ENCODE data around the gene LLPH.

Gene LLPH

GRCh38 chr12:66152732-66153131, 22.2 kb upstream of the LLPH start:
- Histone ChIP-seq H3K9ac (ENCODE audit: low read length) (peak overlapping the region; percentile 90), H2BK15ac (ENCODE audit: low read depth, poor library complexity, severe bottlenecking) (no peak overlapping the region), H2BK5ac (ENCODE audit: low read depth, low read length, poor library complexity, severe bottlenecking) (no peak overlapping the region), H3K79me1 (replicated peaks; ENCODE audit: low read length, poor library complexity, severe bottlenecking) (peaks cover 7% of the 10 kb centered on the region), H3K18ac (ENCODE audit: low read depth in 1 of 2, low read length in 2 of 2) (no peak overlapping the region), H3K23ac (ENCODE audit: low read length in 2 of 2) (no peak overlapping the region), H3K36me3 (ENCODE audit: control insufficient read depth in 1 of 2, insufficient read depth in 2 of 2, low read depth in 1 of 2, low read length in 2 of 2) (peaks cover 3 to 35% of the 10 kb centered on the region in 2 experiments), H2AFZ (ENCODE audit: low read depth, low read length) (no peak overlapping the region), H3K4me3 (ENCODE audit: insufficient read depth in 1 of 2, low read depth in 1 of 2, low read length in 2 of 2) (peak overlapping the region in 1 of 2 experiments; percentile 25), H2AK5ac (ENCODE audit: low read length, severe bottlenecking) (no peak overlapping the region), H3K4me1 (ENCODE audit: control insufficient read depth, insufficient read depth, low read depth, low read length) (peaks cover 3% of the 10 kb centered on the region), H2BK12ac (ENCODE audit: low read length in 2 of 2) (no peak overlapping the region), H3K14ac (ENCODE audit: low read length in 2 of 2) (no peak overlapping the region), H3K27ac (ENCODE audit: low read length, poor library complexity, severe bottlenecking) (no peak overlapping the region), H3K9me3 (ENCODE audit: control insufficient read depth, low read length) (no peaks in the 10 kb centered on the region), H3K4ac (ENCODE audit: low read depth in 1 of 2, low read length in 2 of 2) (no peak overlapping the region), H3K27me3 (ENCODE audit: control insufficient read depth in 1 of 2, insufficient read depth in 1 of 2, low read length in 2 of 2) (no peaks in the 10 kb centered on the region), H4K91ac (ENCODE audit: low read length) (no peak overlapping the region), H2BK120ac (ENCODE audit: low read depth, low read length) (no peak overlapping the region), H3K4me2 (ENCODE audit: low read length, poor library complexity, severe bottlenecking) (no peak overlapping the region), H4K8ac (ENCODE audit: low read length) (no peak overlapping the region)
- WGBS, result no CpG with 5 or more reads among the region's 1 CpG
- no peak for DNase-seq

- H4K91ac ChIP-seq (ENCODE audit: low read length), result no peak overlapping the region
- no peak overlapping the region for H4K8ac ChIP-seq (ENCODE audit: low read length)
- H3K27ac ChIP-seq (ENCODE audit: low read length, poor library complexity, severe bottlenecking), result no peak overlapping the region
- H3K9ac ChIP-seq (ENCODE audit: low read length), result no peak overlapping the region
- H2BK120ac ChIP-seq (ENCODE audit: low read depth, low read length), result no peak overlapping the region
- WGBS, result 98% methylated on average over 4 of the region's 5 CpGs
- H3K14ac ChIP-seq (ENCODE audit: low read length in 2 of 2), result no peak overlapping the region
- no peak overlapping the region for H2BK12ac ChIP-seq (ENCODE audit: low read length in 2 of 2)
- H3K4ac ChIP-seq (ENCODE audit: low read depth in 1 of 2, low read length in 2 of 2), result no peak overlapping the region
- H3K18ac ChIP-seq (ENCODE audit: low read depth in 1 of 2, low read length in 2 of 2), result no peak overlapping the region
- H2AK5ac ChIP-seq (ENCODE audit: low read length, severe bottlenecking), result no peak overlapping the region
- H3K4me1 ChIP-seq (ENCODE audit: control insufficient read depth, insufficient read depth, low read depth, low read length), result no peaks in the 10 kb centered on the region
- H3K79me1 ChIP-seq (replicated peaks; ENCODE audit: low read length, poor library complexity, severe bottlenecking), result peaks cover 3% of the 10 kb centered on the region
- H3K23ac ChIP-seq (ENCODE audit: low read length in 2 of 2), result no peak overlapping the region
- no peak overlapping the region for H3K4me2 ChIP-seq (ENCODE audit: low read length, poor library complexity, severe bottlenecking)
- H3K36me3 ChIP-seq (ENCODE audit: control insufficient read depth in 1 of 2, insufficient read depth in 2 of 2, low read depth in 1 of 2, low read length in 2 of 2), result peaks cover 3 to 56% of the 10 kb centered on the region in 2 experiments
- H2AFZ ChIP-seq (ENCODE audit: low read depth, low read length), result no peak overlapping the region
- H3K4me3 ChIP-seq (ENCODE audit: insufficient read depth in 1 of 2, low read depth in 1 of 2, low read length in 2 of 2), result no peak overlapping the region
- no peak overlapping the region for H2BK15ac ChIP-seq (ENCODE audit: low read depth, poor library complexity, severe bottlenecking)
- no peak for DNase-seq
- H2BK5ac ChIP-seq (ENCODE audit: low read depth, low read length, poor library complexity, severe bottlenecking), result no peak overlapping the region
- no peaks in the 10 kb centered on the region for H3K27me3 ChIP-seq (ENCODE audit: control insufficient read depth in 1 of 2, insufficient read depth in 1 of 2, low read length in 2 of 2)
- no peaks in the 10 kb centered on the region for H3K9me3 ChIP-seq (ENCODE audit: control insufficient read depth, low read length)
Observed at GRCh38 chr12:66149702-66150398, 19.3 kb upstream of the LLPH start.

- H3K9me3 ChIP-seq (ENCODE audit: control insufficient read depth, low read length), result peaks cover 35% of the 10 kb centered on the region
- H3K27ac ChIP-seq (ENCODE audit: low read length, poor library complexity, severe bottlenecking), result no peak overlapping the region
- no peak overlapping the region for H3K4me3 ChIP-seq (ENCODE audit: insufficient read depth in 1 of 2, low read depth in 1 of 2, low read length in 2 of 2)
- DNase-seq, result peak; percentile 63
- no peak overlapping the region for H2AK5ac ChIP-seq (ENCODE audit: low read length, severe bottlenecking)
- peaks cover 4% of the 10 kb centered on the region for H3K79me1 ChIP-seq (replicated peaks; ENCODE audit: low read length, poor library complexity, severe bottlenecking)
- no peak overlapping the region for H4K8ac ChIP-seq (ENCODE audit: low read length)
- no peak overlapping the region for H4K91ac ChIP-seq (ENCODE audit: low read length)
- H2BK120ac ChIP-seq (ENCODE audit: low read depth, low read length), result no peak overlapping the region
- H3K4me2 ChIP-seq (ENCODE audit: low read length, poor library complexity, severe bottlenecking), result no peak overlapping the region
- H3K14ac ChIP-seq (ENCODE audit: low read length in 2 of 2), result no peak overlapping the region
- no peak overlapping the region for H3K18ac ChIP-seq (ENCODE audit: low read depth in 1 of 2, low read length in 2 of 2)
- H3K27me3 ChIP-seq (ENCODE audit: control insufficient read depth in 1 of 2, insufficient read depth in 1 of 2, low read length in 2 of 2), result no peaks in the 10 kb centered on the region
- no peak overlapping the region for H2BK5ac ChIP-seq (ENCODE audit: low read depth, low read length, poor library complexity, severe bottlenecking)
- H2BK12ac ChIP-seq (ENCODE audit: low read length in 2 of 2), result no peak overlapping the region
- no peaks in the 10 kb centered on the region for H3K4me1 ChIP-seq (ENCODE audit: control insufficient read depth, insufficient read depth, low read depth, low read length)
- H3K36me3 ChIP-seq (ENCODE audit: control insufficient read depth in 1 of 2, insufficient read depth in 2 of 2, low read depth in 1 of 2, low read length in 2 of 2), result peaks cover 0 to 86% of the 10 kb centered on the region in 2 experiments
- no peak overlapping the region for H2AFZ ChIP-seq (ENCODE audit: low read depth, low read length)
- peak overlapping the region; percentile 34 for H3K9ac ChIP-seq (ENCODE audit: low read length)
- no peak overlapping the region for H3K4ac ChIP-seq (ENCODE audit: low read depth in 1 of 2, low read length in 2 of 2)
- 0% methylated on average over 1 of the region's 7 CpGs for WGBS
- no peak overlapping the region for H3K23ac ChIP-seq (ENCODE audit: low read length in 2 of 2)
- H2BK15ac ChIP-seq (ENCODE audit: low read depth, poor library complexity, severe bottlenecking), result no peak overlapping the region
Observed at GRCh38 chr12:66144791-66145754, 14.5 kb upstream of the LLPH start.

- Histone ChIP-seq H2BK15ac (ENCODE audit: low read depth, poor library complexity, severe bottlenecking) (no peak overlapping the region), H3K18ac (ENCODE audit: low read depth in 1 of 2, low read length in 2 of 2) (no peak overlapping the region), H3K4me1 (ENCODE audit: control insufficient read depth, insufficient read depth, low read depth, low read length) (no peaks in the 10 kb centered on the region), H3K9ac (ENCODE audit: low read length) (no peak overlapping the region), H3K14ac (ENCODE audit: low read length in 2 of 2) (no peak overlapping the region), H2AK5ac (ENCODE audit: low read length, severe bottlenecking) (no peak overlapping the region), H3K9me3 (ENCODE audit: control insufficient read depth, low read length) (peaks cover 47% of the 10 kb centered on the region), H2BK120ac (ENCODE audit: low read depth, low read length) (no peak overlapping the region), H4K8ac (ENCODE audit: low read length) (no peak overlapping the region), H2BK5ac (ENCODE audit: low read depth, low read length, poor library complexity, severe bottlenecking) (no peak overlapping the region), H3K4ac (ENCODE audit: low read depth in 1 of 2, low read length in 2 of 2) (no peak overlapping the region), H2AFZ (ENCODE audit: low read depth, low read length) (no peak overlapping the region), H3K36me3 (ENCODE audit: control insufficient read depth in 1 of 2, insufficient read depth in 2 of 2, low read depth in 1 of 2, low read length in 2 of 2) (peaks cover 0 to 89% of the 10 kb centered on the region in 2 experiments), H3K79me1 (replicated peaks; ENCODE audit: low read length, poor library complexity, severe bottlenecking) (peaks cover 6% of the 10 kb centered on the region), H2BK12ac (ENCODE audit: low read length in 2 of 2) (no peak overlapping the region), H4K91ac (ENCODE audit: low read length) (no peak overlapping the region), H3K4me3 (ENCODE audit: insufficient read depth in 1 of 2, low read depth in 1 of 2, low read length in 2 of 2) (no peak overlapping the region), H3K27ac (ENCODE audit: low read length, poor library complexity, severe bottlenecking) (no peak overlapping the region), H3K27me3 (ENCODE audit: control insufficient read depth in 1 of 2, insufficient read depth in 1 of 2, low read length in 2 of 2) (no peaks in the 10 kb centered on the region), H3K4me2 (ENCODE audit: low read length, poor library complexity, severe bottlenecking) (no peak overlapping the region), H3K23ac (ENCODE audit: low read length in 2 of 2) (no peak overlapping the region)
- DNase-seq, result no peak
- no CpG with 5 or more reads among the region's 1 CpG for WGBS
Observed at GRCh38 chr12:66143868-66144267, 13.3 kb upstream of the LLPH start.
